Epithelial cell of proximal tubule (primary cell): ENCODE results near the gene MAP3K6. TPM values are rescaled to one million over a fixed set of nuclear protein-coding genes. Genes with fewer than 3 reads are reported as not detected.
"Not testable (repeated sequence)": the region's sequence is repeated elsewhere in the genome, so short reads cannot be mapped to it uniquely, and the experiment has no call there.

ENCODE experiments used
- DNase-seq: peaks from one replicate; pipeline ENCODE4 v3.0.0-alpha.2; 2011; ENCODE audit warnings: low read depth
- H3K4me3 ChIP-seq: 2 replicates; pipeline ENCODE4 v1.5.1; 2011; ENCODE audit warnings: low read depth, mild to moderate bottlenecking, low read length
- CTCF ChIP-seq: conservative IDR thresholded peaks from 2 replicates; pipeline ENCODE4 v1.5.1; 2012; ENCODE audit warnings: low read depth, mild to moderate bottlenecking, low read length
- total RNA-seq: library from RNA; depleted of rRNA; stranded (reverse); fragments of >200 nt; gene quantifications from 2 replicates; pipeline ENCODE4 v1.2.3, GENCODE V29; 2015

MAP3K6 gene
- total RNA-seq, 1 donor from 2014 or later: 15.5 TPM

DNA sequence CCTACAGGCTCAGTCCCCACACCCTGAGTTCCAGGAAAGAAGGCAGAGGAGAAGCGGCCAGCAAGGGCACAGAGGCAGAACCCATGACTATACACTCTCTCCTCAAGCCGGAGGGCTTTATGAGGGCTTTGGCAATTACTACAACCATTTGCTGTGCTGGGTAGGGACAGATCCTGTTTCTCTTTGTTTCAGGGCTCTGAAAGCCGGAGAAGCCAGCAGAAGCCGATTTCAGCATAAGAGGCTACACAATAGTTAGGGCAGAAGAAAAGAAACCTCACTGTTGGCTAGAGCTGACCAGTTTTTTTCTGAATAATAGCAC is 39.6 kb upstream of the MAP3K6 start:
- DNase-seq: no peak
- no peak overlapping the region for H3K4me3 ChIP-seq
- TF ChIP-seq CTCF: no peak

DNA sequence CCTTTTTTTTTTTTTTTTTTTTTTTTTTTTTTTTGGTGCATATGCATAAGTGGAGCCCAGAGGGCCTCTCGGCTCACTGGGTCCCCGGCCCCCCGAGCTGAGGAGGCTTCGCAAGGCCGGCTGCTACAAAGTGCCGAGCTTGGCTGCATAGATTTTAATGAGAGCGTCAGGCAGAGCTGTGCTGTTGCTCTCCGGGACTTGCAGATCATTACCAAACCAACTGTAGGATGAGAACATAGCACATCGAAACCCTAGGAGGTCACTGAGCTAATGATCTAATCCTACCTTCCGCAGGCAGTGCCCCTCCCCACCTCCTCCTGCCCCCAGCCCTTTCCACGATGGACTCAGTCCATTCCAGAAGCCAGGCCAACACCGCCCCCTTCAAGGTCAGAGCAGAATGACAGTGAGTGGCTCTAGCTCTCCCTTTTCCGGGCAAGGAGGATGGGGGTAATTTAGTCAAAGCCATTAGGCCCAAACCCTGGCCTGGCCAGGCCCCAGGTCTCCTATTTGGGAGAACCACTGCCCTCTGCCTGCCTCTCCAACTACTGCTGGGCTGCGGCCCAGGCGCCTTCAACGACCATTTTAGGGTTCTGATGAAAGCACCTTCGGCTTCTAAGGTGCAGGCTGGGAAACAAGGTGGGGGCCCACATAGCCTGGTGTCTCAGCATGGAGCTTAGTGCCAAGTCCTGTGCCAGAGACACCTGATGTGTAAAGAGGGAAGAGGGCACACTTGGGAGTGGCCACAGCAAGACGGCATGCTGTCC is 39.0 kb upstream of the MAP3K6 start:
- not testable (repeated sequence) for DNase-seq, H3K4me3 ChIP-seq

DNA sequence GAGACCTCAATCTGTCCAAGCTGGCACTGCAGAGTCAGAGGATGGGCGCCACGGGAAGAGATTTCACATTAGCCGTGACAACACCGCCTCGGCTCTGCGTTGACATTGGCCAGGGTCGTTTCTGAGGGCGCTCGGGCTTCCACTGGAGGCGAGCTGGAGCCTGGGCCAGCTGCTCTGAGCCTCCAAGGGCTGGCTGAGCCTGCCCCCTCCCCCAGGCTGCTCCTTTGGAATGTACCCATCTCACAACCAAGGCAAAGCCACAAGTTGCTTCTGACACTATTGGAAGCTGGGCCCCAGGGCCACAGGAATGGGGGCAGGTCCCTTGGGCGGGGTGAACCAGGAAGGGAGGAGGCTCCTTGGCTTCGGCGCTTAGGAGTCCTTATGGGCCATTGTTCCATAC is 38.3 kb upstream of the MAP3K6 start:
- H3K4me3 ChIP-seq: no peak overlapping the region
- no peak for DNase-seq
- TF ChIP-seq CTCF: no peak

DNA sequence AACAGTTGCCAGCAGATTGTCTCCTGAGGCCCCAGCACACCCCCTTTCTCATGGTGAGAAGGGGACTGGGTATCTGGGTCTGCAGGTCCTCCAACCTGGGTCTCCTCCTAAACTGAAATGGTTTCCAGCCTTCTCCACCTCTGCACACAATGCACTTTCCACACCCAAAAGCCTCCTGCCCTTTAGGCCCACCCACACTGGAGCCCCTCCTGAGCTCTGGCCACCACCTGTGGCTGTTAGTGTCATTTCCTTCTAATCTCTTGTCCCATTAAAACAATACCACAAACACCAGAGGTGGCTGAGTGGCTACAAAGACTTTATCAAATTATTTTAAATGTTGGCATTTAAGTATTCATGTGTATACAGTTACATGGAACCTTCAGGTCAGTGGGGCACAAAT is 37.2 kb upstream of the MAP3K6 start:
- DNase-seq: no peak
- no peak overlapping the region for H3K4me3 ChIP-seq
- no peak for TF ChIP-seq CTCF

- TF ChIP-seq CTCF: peak; percentile 37
- no peak for DNase-seq
- H3K4me3 ChIP-seq: no peak overlapping the region
Observed at GRCh38 chr1:27403065-27403726, 36.4 kb upstream of the MAP3K6 start.

DNA sequence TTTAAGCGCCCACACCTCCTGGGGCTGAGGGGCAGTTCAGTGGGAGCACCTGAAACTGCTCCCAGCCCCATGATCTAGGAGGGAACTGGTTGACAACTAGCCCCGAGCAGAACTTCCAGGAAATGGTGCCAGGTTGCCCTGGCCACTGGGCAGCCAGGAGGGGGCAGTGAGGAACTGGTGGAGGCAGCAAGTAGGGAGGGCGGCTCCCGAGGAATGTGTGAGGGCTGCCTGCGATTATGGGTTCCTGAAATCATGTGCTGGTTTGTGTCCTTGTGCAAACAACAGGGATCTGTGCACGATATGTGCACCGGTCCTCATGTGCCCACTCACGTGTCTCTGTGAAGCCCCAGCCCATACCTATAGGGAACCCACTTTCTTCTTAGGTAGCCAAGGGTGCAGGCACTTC is 35.6 kb upstream of the MAP3K6 start:
- no peak for DNase-seq
- H3K4me3 ChIP-seq: no peak overlapping the region
- TF ChIP-seq CTCF: peak; percentile 81

GRCh38 chr1:27400963-27401341 is 34.2 kb upstream of the MAP3K6 start:
- H3K4me3 ChIP-seq: no peak overlapping the region
- DNase-seq: no peak
- no peak for TF ChIP-seq CTCF
